NOMO-1 treated with dmso at 0.1 percent for 144 hours (cell line): Measurements from ENCODE around the gene KRTAP15-1.

ENCODE experiments used
- DNase-seq: peaks from one replicate; lab custom pipeline; 2025; ENCODE audit not compliant: unreplicated experiment; lab: John Stamatoyannopoulos, UW

Gene KRTAP15-1

GRCh38 chr21:30487336-30487735 is 47.3 kb downstream of the KRTAP15-1 start, which contains the start of gene KRTAP19-2:
KRTAP19-2 (minus strand) TSS chr21:30487436; CDS start chr21:30487348, 88 bp downstream.
- DNase-seq = no peak
